ENCODE data around the gene RNF144B.
"Not testable (repeated sequence)": the region's sequence is repeated elsewhere in the genome, so short reads cannot be mapped to it uniquely, and the experiment has no call there.

Gene RNF144B

GRCh38 chr6:18371656-18372055 lies 15.5 kb upstream of the RNF144B start:
- no peak for DNase-seq (ENCODE audit: low spot score)

GRCh38 chr6:18380158-18380836 lies 6.9 kb upstream of the RNF144B start:
- no peak for DNase-seq (ENCODE audit: low spot score)

GRCh38 chr6:18380851-18381250 lies 6.3 kb upstream of the RNF144B start:
- no peak for DNase-seq (ENCODE audit: low spot score)

- DNase-seq (ENCODE audit: low spot score) = no peak
Measured at GRCh38 chr6:18383441-18383840, 3.7 kb upstream of the RNF144B start.

GRCh38 chr6:18384621-18385020 lies 2.5 kb upstream of the RNF144B start:
- DNase-seq (ENCODE audit: low spot score) = no peak

- DNase-seq (ENCODE audit: low spot score) = no peak
Measured at GRCh38 chr6:18386298-18386976, 713 bp upstream of the RNF144B start.

- no peak for DNase-seq (ENCODE audit: low spot score)
Measured at GRCh38 chr6:18388271-18388670, 1.1 kb downstream of the RNF144B start.

- peak; percentile 14 for DNase-seq (ENCODE audit: low spot score)
Measured at GRCh38 chr6:18388942-18389341, 1.8 kb downstream of the RNF144B start.

GRCh38 chr6:18389479-18389878 lies 2.3 kb downstream of the RNF144B start:
- no peak for DNase-seq (ENCODE audit: low spot score)

- peak; percentile 17 for DNase-seq (ENCODE audit: low spot score)
Measured at GRCh38 chr6:18390476-18390875, 3.3 kb downstream of the RNF144B start.

- no peak for DNase-seq (ENCODE audit: low spot score)
Measured at GRCh38 chr6:18391023-18391422, 3.9 kb downstream of the RNF144B start.

- DNase-seq (ENCODE audit: low spot score) = no peak
Measured at GRCh38 chr6:18392346-18392877, 5.3 kb downstream of the RNF144B start.

GRCh38 chr6:18393698-18394097 lies 6.5 kb downstream of the RNF144B start:
- DNase-seq (ENCODE audit: low spot score) = no peak

- no peak for DNase-seq (ENCODE audit: low spot score)
Measured at GRCh38 chr6:18395177-18395855, 8.2 kb downstream of the RNF144B start.

- DNase-seq (ENCODE audit: low spot score) = no peak
Measured at GRCh38 chr6:18395856-18396197, 8.7 kb downstream of the RNF144B start.

GRCh38 chr6:18397701-18398100 lies 10.6 kb downstream of the RNF144B start:
- DNase-seq (ENCODE audit: low spot score) = no peak

- not testable (repeated sequence) for DNase-seq (ENCODE audit: low spot score)
Measured at GRCh38 chr6:18398225-18398624, 11.1 kb downstream of the RNF144B start.

GRCh38 chr6:18400831-18401446 lies 13.8 kb downstream of the RNF144B start:
- DNase-seq (ENCODE audit: low spot score) = no peak

GRCh38 chr6:18404965-18405364 lies 17.8 kb downstream of the RNF144B start:
- not testable (repeated sequence) for DNase-seq (ENCODE audit: low spot score)

GRCh38 chr6:18405477-18406293 lies 18.5 kb downstream of the RNF144B start:
- no peak for DNase-seq (ENCODE audit: low spot score)

GRCh38 chr6:18406955-18407749 lies 20.0 kb downstream of the RNF144B start:
- DNase-seq (ENCODE audit: low spot score) = no peak

Measured in COLO829 (cell line).